K562 (cell line): ENCODE results near the gene STMN3. TPM values are rescaled to one million over a fixed set of nuclear protein-coding genes. Genes with fewer than 3 reads are reported as not detected.

Source experiments
- DEAF1 ChIP-seq: fragments of 450-650 bp; formaldehyde crosslinking; IDR thresholded peaks from 2 replicates; pipeline ENCODE4 v1.4.0; 2020; ENCODE audit warnings: mild to moderate bottlenecking, moderate library complexity
- EGR1 ChIP-seq: fragments of 450-650 bp; conservative IDR thresholded peaks from 2 replicates; pipeline ENCODE4 v1.6.1; 2017; ENCODE audit warnings: mild to moderate bottlenecking
- ELF4 ChIP-seq: fragments of 450-650 bp; formaldehyde crosslinking; IDR thresholded peaks from 2 replicates; pipeline ENCODE4 v1.4.0; 2022; ENCODE audit warnings: missing genetic modification characterization
- HDAC1 ChIP-seq, 2 experiments: fragments of 450-650 bp; IDR thresholded peaks; 2 replicates each; pipeline ENCODE4 v1.6.1; 2016 to 2017; ENCODE audit warnings: inconsistent platforms in 1 of 2, mild to moderate bottlenecking in 1 of 2, moderate library complexity in 1 of 2
- KDM5B ChIP-seq: fragments of 200-600 bp; sonication (generic); IDR thresholded peaks from 2 replicates; pipeline ENCODE4 v1.6.1; 2012; ENCODE audit warnings: low read depth, mild to moderate bottlenecking, moderate library complexity, low read length, control low read depth, inconsistent platforms; ENCODE audit not compliant: insufficient replicate concordance
- MAFG ChIP-seq: fragments of 450-650 bp; conservative IDR thresholded peaks from 2 replicates; pipeline ENCODE4 v1.6.1; 2016; ENCODE audit warnings: missing genetic modification characterization, missing compliant biosample characterization
- MAZ ChIP-seq, 2 experiments: fragments of 450-650 bp in 1 of 2; sonication (generic) in 1 of 2; formaldehyde crosslinking; IDR thresholded peaks in 1 of 2; conservative IDR thresholded peaks in 1 of 2; 2 replicates each; pipeline versions ENCODE4 v1.4.0 to v1.5.0; 2020; ENCODE audit warnings: mild to moderate bottlenecking in 1 of 2, missing genetic modification reagents in 1 of 2
- PHF8 ChIP-seq: fragments of 200-600 bp; sonication (generic); IDR thresholded peaks from 2 replicates; pipeline ENCODE4 v1.6.1; 2012; ENCODE audit warnings: mixed run types, mild to moderate bottlenecking, inconsistent platforms, low read length, moderate library complexity, borderline replicate concordance
- PPARD ChIP-seq: fragments of 250-450 bp; sonication (Bioruptor Pico); IDR thresholded peaks from 2 replicates; pipeline ENCODE4 v1.8.0; 2022; ENCODE audit warnings: inconsistent platforms, mild to moderate bottlenecking, moderate library complexity
- SMARCA5 ChIP-seq: fragments of 450-650 bp; IDR thresholded peaks from 2 replicates; pipeline ENCODE4 v1.6.1; 2016
- TAF9B ChIP-seq: fragments of 450-650 bp; IDR thresholded peaks from 2 replicates; pipeline ENCODE4 v1.6.1; 2018; ENCODE audit warnings: mild to moderate bottlenecking; ENCODE audit not compliant: partially characterized antibody
- ZNF766 ChIP-seq: fragments of 200-800 bp; sonication (Bioruptor generic); conservative IDR thresholded peaks from 2 replicates; pipeline ENCODE4 v1.6.1; 2016; ENCODE audit warnings: missing genetic modification characterization, missing compliant biosample characterization
- ZSCAN32 ChIP-seq: fragments of 450-650 bp; formaldehyde crosslinking; IDR thresholded peaks from 2 replicates; pipeline ENCODE4 v1.4.0; 2020; ENCODE audit warnings: mild to moderate bottlenecking, moderate library complexity
- polyA plus RNA-seq, 8 experiments: library from polyadenylated mRNA; depleted of rRNA in 4 of 8; stranded (reverse) in 5 of 8; unstranded in 3 of 8; fragments of >200 nt; fragmentation: Nextera tagmentation in 2 of 8; fragmentation: Illumina TruSeq in 1 of 8; extraction: Ambion mirVana in 2 of 8; extraction: Trizol in 1 of 8; gene quantifications; 2 replicates each; pipeline versions ENCODE4 v1.2.1 to v1.2.3, GENCODE V29; 2011 to 2014; ENCODE audit warnings: inconsistent platforms in 1 of 8, missing spikeins in 1 of 8
- total RNA-seq, 7 experiments: library from RNA; depleted of rRNA in 6 of 7; stranded (reverse); fragments of >200 nt in 6 of 7; fragmentation: Illumina TruSeq in 2 of 7; extraction: Trizol in 2 of 7; gene quantifications; 2 replicates each; pipeline versions ENCODE4 v1.2.1 to v1.2.3, GENCODE V29; 2011 to 2021; ENCODE audit warnings: low replicate concordance in 1 of 7
- TF ChIP-seq, protein P1 (sequence below): fragments of 200-800 bp; sonication (Bioruptor generic); IDR thresholded peaks from 2 replicates; pipeline ENCODE4 v1.6.1; 2017; ENCODE audit warnings: missing genetic modification characterization, missing compliant biosample characterization
- TF ChIP-seq, protein P2 (sequence below), 2 experiments: fragments of 450-650 bp; formaldehyde crosslinking in 1 of 2; IDR thresholded peaks; 2 replicates each; pipeline versions ENCODE4 v1.4.0 to v1.6.1; 2014 to 2020; ENCODE audit warnings: mild to moderate bottlenecking in 2 of 2, borderline replicate concordance in 1 of 2, low read depth in 1 of 2

STMN3 gene
- total and polyA plus RNA-seq, 9 of the 15 experiments (the other 6 are each of a cell fraction or from before 2014, with no cell fraction given): 0.70 to 65.6 (median 29.4) TPM

GRCh38 chr20:63657937-63658748 is 4.9 kb upstream of the STMN3 start, which contains the start of gene RTEL1 (continued):
- peak; percentile 84 to 91 for TF ChIP-seq MAZ (CRISPR knock-in tag; conservative IDR thresholded peaks at IDR 0.05 in 1 of 2, IDR thresholded peaks at IDR 0.05 in 1 of 2)
- TF ChIP-seq DEAF1 (CRISPR knock-in tag): no peak
- peak; percentile 93 for TF ChIP-seq TAF9B
- TF ChIP-seq, protein P1, sequence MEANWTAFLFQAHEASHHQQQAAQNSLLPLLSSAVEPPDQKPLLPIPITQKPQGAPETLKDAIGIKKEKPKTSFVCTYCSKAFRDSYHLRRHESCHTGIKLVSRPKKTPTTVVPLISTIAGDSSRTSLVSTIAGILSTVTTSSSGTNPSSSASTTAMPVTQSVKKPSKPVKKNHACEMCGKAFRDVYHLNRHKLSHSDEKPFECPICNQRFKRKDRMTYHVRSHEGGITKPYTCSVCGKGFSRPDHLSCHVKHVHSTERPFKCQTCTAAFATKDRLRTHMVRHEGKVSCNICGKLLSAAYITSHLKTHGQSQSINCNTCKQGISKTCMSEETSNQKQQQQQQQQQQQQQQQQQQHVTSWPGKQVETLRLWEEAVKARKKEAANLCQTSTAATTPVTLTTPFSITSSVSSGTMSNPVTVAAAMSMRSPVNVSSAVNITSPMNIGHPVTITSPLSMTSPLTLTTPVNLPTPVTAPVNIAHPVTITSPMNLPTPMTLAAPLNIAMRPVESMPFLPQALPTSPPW: peak; percentile 73
- peak; percentile 18 for TF ChIP-seq KDM5B
- no peak; the same call in 1 of the 2 replicates for TF ChIP-seq SMARCA5
- no peak for TF ChIP-seq PPARD (CRISPR knock-in tag)
- TF ChIP-seq PHF8: peak; percentile 72; the same call in 1 of the 2 replicates
- TF ChIP-seq HDAC1 (IDR thresholded peaks at IDR 0.05): peak in 1 of 2 experiments; percentile 96; a peak in 2 of 4 replicates
- no peak for TF ChIP-seq ZSCAN32 (CRISPR knock-in tag)
- TF ChIP-seq EGR1: peak; percentile 38
- no peak for TF ChIP-seq MAFG (tag)
- TF ChIP-seq, protein P2, sequence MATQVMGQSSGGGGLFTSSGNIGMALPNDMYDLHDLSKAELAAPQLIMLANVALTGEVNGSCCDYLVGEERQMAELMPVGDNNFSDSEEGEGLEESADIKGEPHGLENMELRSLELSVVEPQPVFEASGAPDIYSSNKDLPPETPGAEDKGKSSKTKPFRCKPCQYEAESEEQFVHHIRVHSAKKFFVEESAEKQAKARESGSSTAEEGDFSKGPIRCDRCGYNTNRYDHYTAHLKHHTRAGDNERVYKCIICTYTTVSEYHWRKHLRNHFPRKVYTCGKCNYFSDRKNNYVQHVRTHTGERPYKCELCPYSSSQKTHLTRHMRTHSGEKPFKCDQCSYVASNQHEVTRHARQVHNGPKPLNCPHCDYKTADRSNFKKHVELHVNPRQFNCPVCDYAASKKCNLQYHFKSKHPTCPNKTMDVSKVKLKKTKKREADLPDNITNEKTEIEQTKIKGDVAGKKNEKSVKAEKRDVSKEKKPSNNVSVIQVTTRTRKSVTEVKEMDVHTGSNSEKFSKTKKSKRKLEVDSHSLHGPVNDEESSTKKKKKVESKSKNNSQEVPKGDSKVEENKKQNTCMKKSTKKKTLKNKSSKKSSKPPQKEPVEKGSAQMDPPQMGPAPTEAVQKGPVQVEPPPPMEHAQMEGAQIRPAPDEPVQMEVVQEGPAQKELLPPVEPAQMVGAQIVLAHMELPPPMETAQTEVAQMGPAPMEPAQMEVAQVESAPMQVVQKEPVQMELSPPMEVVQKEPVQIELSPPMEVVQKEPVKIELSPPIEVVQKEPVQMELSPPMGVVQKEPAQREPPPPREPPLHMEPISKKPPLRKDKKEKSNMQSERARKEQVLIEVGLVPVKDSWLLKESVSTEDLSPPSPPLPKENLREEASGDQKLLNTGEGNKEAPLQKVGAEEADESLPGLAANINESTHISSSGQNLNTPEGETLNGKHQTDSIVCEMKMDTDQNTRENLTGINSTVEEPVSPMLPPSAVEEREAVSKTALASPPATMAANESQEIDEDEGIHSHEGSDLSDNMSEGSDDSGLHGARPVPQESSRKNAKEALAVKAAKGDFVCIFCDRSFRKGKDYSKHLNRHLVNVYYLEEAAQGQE (IDR thresholded peaks at IDR 0.05; ENCODE audit: borderline replicate concordance): peak; percentile 11; the same call in 1 of the 2 replicates
- TF ChIP-seq, protein P2 (CRISPR knock-in tag; IDR thresholded peaks at IDR 0.05; ENCODE audit: low read depth): peak; percentile 82; the same call in 1 of the 2 replicates
- TF ChIP-seq ZNF766 (CRISPR knock-in tag): peak; percentile 82
- TF ChIP-seq ELF4 (CRISPR knock-in tag): peak; percentile 15; the same call in 1 of the 2 replicates
